Endodermal cell (in vitro differentiated cells): ENCODE results near the gene DCAF8L1. TPM values are rescaled to one million over a fixed set of nuclear protein-coding genes. Genes with fewer than 3 reads are reported as not detected.
"Not testable (repeated sequence)": the region's sequence is repeated elsewhere in the genome, so short reads cannot be mapped to it uniquely, and the experiment has no call there.

Source experiments
- DNase-seq: peaks from one replicate; pipeline ENCODE4 v3.0.0-alpha.2; 2017
- H3K27ac ChIP-seq: 2 replicates; pipeline ENCODE4 v1.5.1; 2013; ENCODE audit warnings: mild to moderate bottlenecking, low read depth, low read length, moderate library complexity
- H3K27me3 ChIP-seq: 2 replicates; pipeline ENCODE4 v1.6.1; 2013; ENCODE audit warnings: mild to moderate bottlenecking, low read length, moderate library complexity; ENCODE audit not compliant: insufficient read depth, control insufficient read depth, poor library complexity, severe bottlenecking
- H3K36me3 ChIP-seq: 2 replicates; pipeline ENCODE4 v1.7.0; 2013; ENCODE audit warnings: mild to moderate bottlenecking, low read length, moderate library complexity; ENCODE audit not compliant: control insufficient read depth, insufficient read depth
- H3K4me1 ChIP-seq: one replicate; pipeline ENCODE4 v1.7.0; 2013; ENCODE audit warnings: low read length; ENCODE audit not compliant: control insufficient read depth, insufficient read depth
- H3K4me3 ChIP-seq: 2 replicates; pipeline ENCODE4 v1.5.1; 2013; ENCODE audit warnings: mild to moderate bottlenecking, low read length, moderate library complexity
- H3K9ac ChIP-seq: 2 replicates; pipeline ENCODE4 v1.6.1; 2013; ENCODE audit warnings: mild to moderate bottlenecking, low read length, moderate library complexity; ENCODE audit not compliant: poor library complexity, severe bottlenecking; ENCODE audit errors: extremely low read depth
- H3K9me3 ChIP-seq: 2 replicates; pipeline ENCODE4 v1.6.1; 2013; ENCODE audit warnings: mild to moderate bottlenecking, low read length, moderate library complexity; ENCODE audit not compliant: control insufficient read depth
- H3K27ac Mint-ChIP-seq: 2 replicates; pipeline ENCODE4 v1.8.0; 2020; ENCODE audit warnings: mixed read lengths
- H3K27me3 Mint-ChIP-seq: 2 replicates; pipeline ENCODE4 v1.8.0; 2021; ENCODE audit warnings: mild to moderate bottlenecking, mixed read lengths; ENCODE audit not compliant: insufficient read depth
- H3K36me3 Mint-ChIP-seq: 2 replicates; pipeline ENCODE4 v1.8.0; 2020; ENCODE audit warnings: low read depth, mixed read lengths
- H3K4me1 Mint-ChIP-seq: 2 replicates; pipeline ENCODE4 v1.8.0; 2020; ENCODE audit warnings: mixed read lengths
- H3K4me3 Mint-ChIP-seq: 2 replicates; pipeline ENCODE4 v1.8.0; 2020; ENCODE audit warnings: mild to moderate bottlenecking, moderate library complexity, mixed read lengths
- H3K9me3 Mint-ChIP-seq: 2 replicates; pipeline ENCODE4 v1.8.0; 2020; ENCODE audit warnings: mild to moderate bottlenecking, mixed read lengths
- CTCF ChIP-seq: fragments of 200-600 bp; sonication (generic); conservative IDR thresholded peaks from 2 replicates; pipeline ENCODE4 v1.5.0; 2021; ENCODE audit warnings: antibody characterized with exemption, mild to moderate bottlenecking
- WGBS, 2 experiments: methylation state at CpG; one replicate each; pipeline versions ENCODE4 v1.1.5 to v1.1.7; 2013; ENCODE audit warnings: missing lambda C conversion rate in 2 of 2, mixed read lengths in 1 of 2; ENCODE audit not compliant: insufficient coverage in 1 of 2, insufficient read length in 1 of 2; 5-methylcytosine and 5-hydroxymethylcytosine counted together
- total RNA-seq, 2 donors: library from RNA; stranded (reverse); fragmentation: NEBNext Ultra II Directional in 1 of 2; extraction: Animal tissue kit (Norgen Biotek cat#: 25700) in 1 of 2; gene quantifications; 2 replicates in 1 of 2; 3 replicates in 1 of 2; pipeline ENCODE4 v1.2.1, GENCODE V29; 2021

DCAF8L1 gene
- total RNA-seq, 2 donors from 2014 or later = not detected

- H3K27ac Mint-ChIP-seq = no peak overlapping the region
- no CpG with 5 or more reads among the region's 1 CpG for whole genome bisulfite sequencing, 2 experiments
- TF ChIP-seq CTCF = no peak
Measured at GRCh38 chrX:27966492-27966891, 14.8 kb downstream of the DCAF8L1 start.

GRCh38 chrX:27965348-27965747 is 15.9 kb downstream of the DCAF8L1 start:
- DNase-seq, H3K9ac ChIP-seq, H3K27ac Mint-ChIP-seq, H3K36me3 ChIP-seq, H3K4me3 Mint-ChIP-seq, H3K36me3 Mint-ChIP-seq, H3K27me3 Mint-ChIP-seq, H3K4me1 ChIP-seq, H3K4me3 ChIP-seq, H3K27me3 ChIP-seq, H3K4me1 Mint-ChIP-seq, H3K9me3 ChIP-seq, H3K27ac ChIP-seq: not testable (repeated sequence)
- H3K9me3 Mint-ChIP-seq = peaks cover 58% of the 10 kb centered on the region
- 93 to 100% methylated on average over 2 to 5 of the region's 5 CpGs for WGBS, 2 experiments

More at GRCh38 chrX:27966492-27966891, 14.8 kb downstream of the DCAF8L1 start:
- Histone ChIP-seq H3K27me3 (no peaks in the 10 kb centered on the region), H3K27ac (no peak overlapping the region), H3K9me3 (no peaks in the 10 kb centered on the region), H3K4me3 (no peak overlapping the region), H3K9ac (no peak overlapping the region), H3K4me1 (no peaks in the 10 kb centered on the region), H3K36me3 (no peaks in the 10 kb centered on the region)
- H3K4me3 Mint-ChIP-seq = no peak overlapping the region
- H3K4me1 Mint-ChIP-seq = no peaks in the 10 kb centered on the region
- H3K27me3 Mint-ChIP-seq = no peaks in the 10 kb centered on the region
- H3K36me3 Mint-ChIP-seq = peaks cover 2% of the 10 kb centered on the region
- no peak for DNase-seq
- peaks cover 48% of the 10 kb centered on the region for H3K9me3 Mint-ChIP-seq

- H3K4me3 ChIP-seq = no peak overlapping the region
- no peak overlapping the region for H3K27ac ChIP-seq
- H3K9me3 ChIP-seq = peaks cover 7% of the 10 kb centered on the region
- no peak overlapping the region for H3K27ac Mint-ChIP-seq
- H3K9me3 Mint-ChIP-seq = peaks cover 62% of the 10 kb centered on the region
- H3K27me3 Mint-ChIP-seq = no peaks in the 10 kb centered on the region
- H3K36me3 Mint-ChIP-seq = peaks cover 6% of the 10 kb centered on the region
- 83% methylated on average over 1 of the region's 1 CpG; no CpG with 5 or more reads in 1 of the 2 experiments for WGBS, 2 experiments
- H3K27me3 ChIP-seq = no peaks in the 10 kb centered on the region
- H3K36me3 ChIP-seq = no peaks in the 10 kb centered on the region
- no peak overlapping the region for H3K4me3 Mint-ChIP-seq
- no peak for TF ChIP-seq CTCF
- DNase-seq = no peak
- no peaks in the 10 kb centered on the region for H3K4me1 Mint-ChIP-seq
- H3K4me1 ChIP-seq = no peaks in the 10 kb centered on the region
- H3K9ac ChIP-seq = no peak overlapping the region
Measured at GRCh38 chrX:27964432-27964831, 16.8 kb downstream of the DCAF8L1 start.

GRCh38 chrX:27960410-27960809 is 20.8 kb downstream of the DCAF8L1 start:
- H3K27me3 ChIP-seq, H3K4me3 ChIP-seq, H3K4me3 Mint-ChIP-seq, H3K4me1 Mint-ChIP-seq, H3K27me3 Mint-ChIP-seq, H3K9ac ChIP-seq, H3K36me3 ChIP-seq, H3K27ac ChIP-seq, DNase-seq, H3K4me1 ChIP-seq, H3K27ac Mint-ChIP-seq, H3K36me3 Mint-ChIP-seq: not testable (repeated sequence)
- 93% methylated on average over 5 of the region's 5 CpGs; no CpG with 5 or more reads in 1 of the 2 experiments for WGBS, 2 experiments
- H3K9me3 Mint-ChIP-seq = peaks cover 52% of the 10 kb centered on the region
- peaks cover 12% of the 10 kb centered on the region for H3K9me3 ChIP-seq
